ENCODE data around the gene KIAA1958.

KIAA1958 gene

DNA sequence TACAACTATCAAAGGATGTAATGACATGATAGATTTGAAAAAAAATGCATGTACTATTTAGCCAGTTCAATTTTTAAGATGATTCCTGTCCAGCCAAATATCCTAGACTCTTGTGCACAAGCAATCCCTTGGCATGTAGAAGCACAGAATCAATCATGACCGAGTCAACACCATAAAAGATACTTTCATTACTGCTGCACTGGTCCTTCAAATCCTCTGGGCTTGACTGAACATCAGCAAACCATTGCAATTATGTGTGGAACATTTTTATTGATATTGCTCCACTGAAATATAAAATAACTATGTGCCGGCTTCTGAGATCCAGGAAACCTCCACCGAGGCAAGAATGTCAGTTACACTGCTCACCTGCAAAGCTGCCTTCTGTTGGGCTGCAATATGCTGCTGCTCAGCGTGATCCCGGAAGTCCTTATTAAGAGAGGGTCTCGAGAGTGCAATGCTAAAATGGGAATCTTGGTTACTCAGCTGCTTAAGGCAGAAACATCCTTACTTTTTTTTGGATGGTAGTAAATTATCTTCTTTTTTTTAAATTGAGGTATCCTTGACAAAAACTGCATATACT is 202.6 kb downstream of the KIAA1958 start:
- DNase-seq, result no peak
- H3K4me1 ChIP-seq (ENCODE audit: control insufficient read depth, insufficient read depth, low read depth, low read length), result no peaks in the 10 kb centered on the region
- H2AFZ ChIP-seq (ENCODE audit: low read depth, low read length), result no peak overlapping the region
- H2BK12ac ChIP-seq (ENCODE audit: low read length in 2 of 2), result no peak overlapping the region
- peaks cover 21 to 77% of the 10 kb centered on the region in 2 experiments for H3K36me3 ChIP-seq (ENCODE audit: control insufficient read depth in 1 of 2, insufficient read depth in 2 of 2, low read depth in 1 of 2, low read length in 2 of 2)
- H3K9ac ChIP-seq (ENCODE audit: low read length), result no peak overlapping the region
- H3K9me3 ChIP-seq (ENCODE audit: control insufficient read depth, low read length), result no peaks in the 10 kb centered on the region
- H4K8ac ChIP-seq (ENCODE audit: low read length), result no peak overlapping the region
- H2AK5ac ChIP-seq (ENCODE audit: low read length, severe bottlenecking), result no peak overlapping the region
- H3K4me2 ChIP-seq (ENCODE audit: low read length, poor library complexity, severe bottlenecking), result no peak overlapping the region
- no peak overlapping the region for H2BK5ac ChIP-seq (ENCODE audit: low read depth, low read length, poor library complexity, severe bottlenecking)
- no peak overlapping the region for H3K4me3 ChIP-seq (ENCODE audit: insufficient read depth in 1 of 2, low read depth in 1 of 2, low read length in 2 of 2)
- peaks cover 2% of the 10 kb centered on the region for H3K79me1 ChIP-seq (replicated peaks; ENCODE audit: low read length, poor library complexity, severe bottlenecking)
- no peak overlapping the region for H3K27ac ChIP-seq (ENCODE audit: low read length, poor library complexity, severe bottlenecking)
- no peak overlapping the region for H3K4ac ChIP-seq (ENCODE audit: low read depth in 1 of 2, low read length in 2 of 2)
- H2BK15ac ChIP-seq (ENCODE audit: low read depth, poor library complexity, severe bottlenecking), result no peak overlapping the region
- no peak overlapping the region for H3K18ac ChIP-seq (ENCODE audit: low read depth in 1 of 2, low read length in 2 of 2)
- H3K14ac ChIP-seq (ENCODE audit: low read length in 2 of 2), result no peak overlapping the region
- H3K23ac ChIP-seq (ENCODE audit: low read length in 2 of 2), result no peak overlapping the region
- H4K91ac ChIP-seq (ENCODE audit: low read length), result no peak overlapping the region
- H3K27me3 ChIP-seq (ENCODE audit: control insufficient read depth in 1 of 2, insufficient read depth in 1 of 2, low read length in 2 of 2), result no peaks in the 10 kb centered on the region
- WGBS, result 100% methylated on average over 6 of the region's 6 CpGs
- no peak overlapping the region for H2BK120ac ChIP-seq (ENCODE audit: low read depth, low read length)

- 81% methylated on average over 3 of the region's 4 CpGs for WGBS
Observed at GRCh38 chr9:112694706-112695555, 208.3 kb downstream of the KIAA1958 start.

DNA sequence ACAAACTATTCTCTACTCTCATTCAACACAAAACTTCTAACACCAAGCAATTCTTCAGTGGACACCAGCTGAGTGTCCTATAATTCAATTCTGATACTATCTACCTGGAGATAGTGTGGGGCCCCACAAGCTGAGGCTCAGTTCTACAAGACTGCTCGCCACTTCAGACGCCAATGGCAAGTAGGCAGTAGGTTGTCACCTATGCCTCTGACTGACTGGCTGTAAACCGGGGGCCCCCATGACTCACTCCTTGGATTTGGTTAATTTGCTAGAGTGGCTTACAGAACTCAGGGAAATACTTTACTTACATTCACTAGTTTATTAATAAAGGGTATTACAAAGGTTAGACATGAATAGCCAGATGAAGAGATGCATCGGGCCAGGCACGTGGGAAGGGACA is 209.8 kb downstream of the KIAA1958 start:
- Histone ChIP-seq H3K79me1 (replicated peaks; ENCODE audit: low read length, poor library complexity, severe bottlenecking) (peaks cover 12% of the 10 kb centered on the region), H2BK15ac (ENCODE audit: low read depth, poor library complexity, severe bottlenecking) (no peak overlapping the region), H2AFZ (ENCODE audit: low read depth, low read length) (no peak overlapping the region), H2BK12ac (ENCODE audit: low read length in 2 of 2) (no peak overlapping the region), H3K4me2 (ENCODE audit: low read length, poor library complexity, severe bottlenecking) (no peak overlapping the region), H3K4ac (ENCODE audit: low read depth in 1 of 2, low read length in 2 of 2) (no peak overlapping the region), H2AK5ac (ENCODE audit: low read length, severe bottlenecking) (no peak overlapping the region), H3K36me3 (ENCODE audit: control insufficient read depth in 1 of 2, insufficient read depth in 2 of 2, low read depth in 1 of 2, low read length in 2 of 2) (peaks cover 15 to 58% of the 10 kb centered on the region in 2 experiments), H3K23ac (ENCODE audit: low read length in 2 of 2) (no peak overlapping the region), H3K9ac (ENCODE audit: low read length) (no peak overlapping the region), H3K9me3 (ENCODE audit: control insufficient read depth, low read length) (no peaks in the 10 kb centered on the region), H3K18ac (ENCODE audit: low read depth in 1 of 2, low read length in 2 of 2) (no peak overlapping the region), H3K27ac (ENCODE audit: low read length, poor library complexity, severe bottlenecking) (no peak overlapping the region), H3K4me1 (ENCODE audit: control insufficient read depth, insufficient read depth, low read depth, low read length) (peaks cover 2% of the 10 kb centered on the region), H4K8ac (ENCODE audit: low read length) (no peak overlapping the region), H2BK120ac (ENCODE audit: low read depth, low read length) (no peak overlapping the region), H3K27me3 (ENCODE audit: control insufficient read depth in 1 of 2, insufficient read depth in 1 of 2, low read length in 2 of 2) (no peaks in the 10 kb centered on the region), H2BK5ac (ENCODE audit: low read depth, low read length, poor library complexity, severe bottlenecking) (no peak overlapping the region), H4K91ac (ENCODE audit: low read length) (no peak overlapping the region), H3K14ac (ENCODE audit: low read length in 2 of 2) (no peak overlapping the region), H3K4me3 (ENCODE audit: insufficient read depth in 1 of 2, low read depth in 1 of 2, low read length in 2 of 2) (no peak overlapping the region)
- DNase-seq, result no peak
- WGBS, result 98% methylated on average over 4 of the region's 5 CpGs

More at GRCh38 chr9:112694706-112695555, 208.3 kb downstream of the KIAA1958 start:
- no peak overlapping the region for H2BK12ac ChIP-seq (ENCODE audit: low read length in 2 of 2)
- H3K27me3 ChIP-seq (ENCODE audit: control insufficient read depth in 1 of 2, insufficient read depth in 1 of 2, low read length in 2 of 2), result no peaks in the 10 kb centered on the region
- no peak overlapping the region for H2AK5ac ChIP-seq (ENCODE audit: low read length, severe bottlenecking)
- H3K23ac ChIP-seq (ENCODE audit: low read length in 2 of 2), result no peak overlapping the region
- no peak overlapping the region for H2BK15ac ChIP-seq (ENCODE audit: low read depth, poor library complexity, severe bottlenecking)
- no peak overlapping the region for H3K4ac ChIP-seq (ENCODE audit: low read depth in 1 of 2, low read length in 2 of 2)
- H4K8ac ChIP-seq (ENCODE audit: low read length), result no peak overlapping the region
- no peaks in the 10 kb centered on the region for H3K9me3 ChIP-seq (ENCODE audit: control insufficient read depth, low read length)
- H3K4me2 ChIP-seq (ENCODE audit: low read length, poor library complexity, severe bottlenecking), result no peak overlapping the region
- peaks cover 12% of the 10 kb centered on the region for H3K79me1 ChIP-seq (replicated peaks; ENCODE audit: low read length, poor library complexity, severe bottlenecking)
- no peak overlapping the region for H2BK120ac ChIP-seq (ENCODE audit: low read depth, low read length)
- no peak overlapping the region for H3K27ac ChIP-seq (ENCODE audit: low read length, poor library complexity, severe bottlenecking)
- H3K4me3 ChIP-seq (ENCODE audit: insufficient read depth in 1 of 2, low read depth in 1 of 2, low read length in 2 of 2), result no peak overlapping the region
- H3K18ac ChIP-seq (ENCODE audit: low read depth in 1 of 2, low read length in 2 of 2), result no peak overlapping the region
- no peak overlapping the region for H4K91ac ChIP-seq (ENCODE audit: low read length)
- H3K9ac ChIP-seq (ENCODE audit: low read length), result no peak overlapping the region
- H2BK5ac ChIP-seq (ENCODE audit: low read depth, low read length, poor library complexity, severe bottlenecking), result no peak overlapping the region
- DNase-seq, result peak; percentile 9
- no peak overlapping the region for H3K14ac ChIP-seq (ENCODE audit: low read length in 2 of 2)
- H3K4me1 ChIP-seq (ENCODE audit: control insufficient read depth, insufficient read depth, low read depth, low read length), result no peaks in the 10 kb centered on the region
- H2AFZ ChIP-seq (ENCODE audit: low read depth, low read length), result no peak overlapping the region
- peaks cover 23 to 68% of the 10 kb centered on the region in 2 experiments for H3K36me3 ChIP-seq (ENCODE audit: control insufficient read depth in 1 of 2, insufficient read depth in 2 of 2, low read depth in 1 of 2, low read length in 2 of 2)

GRCh38 chr9:112699230-112699629 is 212.6 kb downstream of the KIAA1958 start:
- Histone ChIP-seq H3K18ac (ENCODE audit: low read depth in 1 of 2, low read length in 2 of 2) (no peak overlapping the region), H2AFZ (ENCODE audit: low read depth, low read length) (no peak overlapping the region), H2BK15ac (ENCODE audit: low read depth, poor library complexity, severe bottlenecking) (no peak overlapping the region), H4K8ac (ENCODE audit: low read length) (no peak overlapping the region), H3K9ac (ENCODE audit: low read length) (no peak overlapping the region), H3K23ac (ENCODE audit: low read length in 2 of 2) (no peak overlapping the region), H3K36me3 (ENCODE audit: control insufficient read depth in 1 of 2, insufficient read depth in 2 of 2, low read depth in 1 of 2, low read length in 2 of 2) (peaks cover 13 to 35% of the 10 kb centered on the region in 2 experiments), H3K4me2 (ENCODE audit: low read length, poor library complexity, severe bottlenecking) (no peak overlapping the region), H2BK120ac (ENCODE audit: low read depth, low read length) (no peak overlapping the region), H3K79me1 (replicated peaks; ENCODE audit: low read length, poor library complexity, severe bottlenecking) (peaks cover 20% of the 10 kb centered on the region), H2BK5ac (ENCODE audit: low read depth, low read length, poor library complexity, severe bottlenecking) (no peak overlapping the region), H3K9me3 (ENCODE audit: control insufficient read depth, low read length) (no peaks in the 10 kb centered on the region), H3K27me3 (ENCODE audit: control insufficient read depth in 1 of 2, insufficient read depth in 1 of 2, low read length in 2 of 2) (no peaks in the 10 kb centered on the region), H3K4me1 (ENCODE audit: control insufficient read depth, insufficient read depth, low read depth, low read length) (peaks cover 2% of the 10 kb centered on the region), H2BK12ac (ENCODE audit: low read length in 2 of 2) (no peak overlapping the region), H4K91ac (ENCODE audit: low read length) (no peak overlapping the region), H3K14ac (ENCODE audit: low read length in 2 of 2) (no peak overlapping the region), H3K4me3 (ENCODE audit: insufficient read depth in 1 of 2, low read depth in 1 of 2, low read length in 2 of 2) (no peak overlapping the region), H3K4ac (ENCODE audit: low read depth in 1 of 2, low read length in 2 of 2) (no peak overlapping the region), H3K27ac (ENCODE audit: low read length, poor library complexity, severe bottlenecking) (no peak overlapping the region), H2AK5ac (ENCODE audit: low read length, severe bottlenecking) (no peak overlapping the region)
- WGBS, result 100% methylated on average over 1 of the region's 5 CpGs
- DNase-seq, result no peak

Data from mesenchymal stem cell (in vitro differentiated cells and primary cell).